NB4 (cell line): Measurements from ENCODE around the gene MYO6.

ENCODE experiments used
- CTCF ChIP-seq: IDR thresholded peaks from one replicate; pipeline ENCODE4 v1.5.1; 2012; ENCODE audit warnings: low read depth, low read length
- MYC ChIP-seq: IDR thresholded peaks from 2 replicates; pipeline ENCODE4 v1.6.1; 2011; ENCODE audit warnings: low read depth, low read length
- POLR2A ChIP-seq: IDR thresholded peaks from 2 replicates; pipeline ENCODE4 v1.6.1; 2011; ENCODE audit warnings: mild to moderate bottlenecking; ENCODE audit not compliant: insufficient read length; ENCODE audit errors: extremely low read depth

DNA sequence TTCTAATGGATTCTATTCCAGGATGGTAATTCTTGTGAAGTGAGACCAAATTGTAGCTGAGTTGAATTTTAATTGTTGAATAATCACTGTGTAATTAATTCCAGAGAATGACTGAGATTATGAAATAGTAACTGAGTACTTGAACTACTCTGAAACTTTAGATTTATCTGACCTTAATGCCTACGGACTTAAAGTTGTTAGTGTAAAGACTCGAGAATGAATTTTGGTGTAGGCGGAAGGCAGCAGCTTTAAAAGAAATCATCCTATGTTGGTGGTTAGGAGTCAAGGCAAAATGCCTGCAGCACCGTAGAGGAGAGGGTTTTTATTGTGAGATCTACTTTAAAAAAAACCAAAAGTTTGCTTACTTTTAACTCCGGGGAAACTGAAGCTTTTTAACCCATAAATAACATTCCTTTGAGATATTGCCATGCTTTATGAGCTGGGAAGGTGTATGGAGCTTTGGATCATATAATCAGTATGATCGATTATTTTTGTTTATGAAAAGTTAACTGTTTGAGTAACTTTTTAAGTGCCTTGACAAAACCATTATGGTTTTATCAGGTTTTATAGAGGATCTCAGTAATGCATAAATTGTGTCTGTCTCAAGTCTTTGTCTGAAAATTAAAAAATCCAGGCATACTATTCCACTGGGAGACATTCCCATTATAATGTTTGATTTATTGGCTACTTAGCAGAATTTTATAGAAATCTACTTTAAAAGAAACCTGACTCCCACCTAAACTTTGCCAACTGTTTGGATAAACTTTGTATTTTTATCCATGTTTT, 46.1 kb downstream of the MYO6 start:
- TF ChIP-seq CTCF (no peak), POLR2A (no peak), MYC (no peak)
